Activated CD4-positive, CD25-positive, alpha-beta regulatory T cell treated with anti-CD3 and anti-CD28 coated beads, Interleukin-2, amount 50 U/mL, for 72 hours (primary cell): ENCODE measurements around the gene MUC4.
"Not testable (repeated sequence)": the region's sequence is repeated elsewhere in the genome, so short reads cannot be mapped to it uniquely, and the experiment has no call there.

Source experiments
- DNase-seq: peaks from one replicate; pipeline ENCODE4 v3.0.0; 2021

The MUC4 gene

DNA sequence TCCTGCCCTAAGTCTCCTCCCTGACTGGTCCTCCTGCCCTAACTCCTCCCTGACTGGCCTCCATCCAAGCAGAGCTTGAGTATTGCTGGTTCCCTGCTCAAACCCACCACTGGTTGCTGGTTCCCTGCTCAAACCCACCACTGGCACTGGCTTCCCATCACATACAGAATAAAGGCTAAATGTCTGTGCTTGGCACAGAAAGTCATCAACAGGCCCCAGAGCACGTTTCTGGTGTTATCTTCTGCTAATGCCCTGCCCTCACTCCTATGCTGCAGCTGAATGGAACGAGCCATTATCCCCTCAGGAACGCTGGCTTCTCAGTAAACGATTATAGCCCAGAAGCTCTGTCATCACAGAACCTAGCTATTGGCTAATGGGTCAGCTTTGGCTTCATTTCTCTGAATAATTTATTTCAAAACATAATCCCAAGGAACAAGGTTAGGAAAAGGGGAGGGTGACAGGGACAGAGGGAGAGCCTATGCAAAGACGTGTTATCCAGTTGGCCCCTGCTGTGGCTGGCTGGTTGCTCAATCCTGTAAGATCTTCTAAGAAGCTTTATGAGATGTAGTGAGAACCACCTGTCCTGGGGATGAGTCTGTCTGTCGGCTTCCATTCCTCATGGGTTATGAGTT lies 97.2 kb downstream of the MUC4 start:
- no peak for DNase-seq

DNA sequence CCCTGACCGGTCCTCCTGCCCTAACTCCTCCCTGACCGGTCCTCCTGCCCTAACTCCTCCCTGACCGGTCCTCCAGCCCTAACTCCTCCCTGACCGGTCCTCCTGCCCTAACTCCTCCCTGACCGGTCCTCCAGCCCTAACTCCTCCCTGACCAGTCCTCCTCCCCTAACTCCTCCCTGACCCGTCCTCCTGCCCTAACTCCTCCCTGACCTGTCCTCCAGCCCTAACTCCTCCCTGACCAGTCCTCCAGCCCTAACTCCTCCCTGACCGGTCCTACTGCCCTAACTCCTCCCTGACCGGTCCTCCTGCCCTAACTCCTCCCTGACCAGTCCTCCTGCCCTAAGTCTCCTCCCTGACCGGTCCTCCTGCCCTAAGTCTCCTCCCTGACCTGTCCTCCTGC lies 98.6 kb downstream of the MUC4 start:
- DNase-seq = not testable (repeated sequence)

DNA sequence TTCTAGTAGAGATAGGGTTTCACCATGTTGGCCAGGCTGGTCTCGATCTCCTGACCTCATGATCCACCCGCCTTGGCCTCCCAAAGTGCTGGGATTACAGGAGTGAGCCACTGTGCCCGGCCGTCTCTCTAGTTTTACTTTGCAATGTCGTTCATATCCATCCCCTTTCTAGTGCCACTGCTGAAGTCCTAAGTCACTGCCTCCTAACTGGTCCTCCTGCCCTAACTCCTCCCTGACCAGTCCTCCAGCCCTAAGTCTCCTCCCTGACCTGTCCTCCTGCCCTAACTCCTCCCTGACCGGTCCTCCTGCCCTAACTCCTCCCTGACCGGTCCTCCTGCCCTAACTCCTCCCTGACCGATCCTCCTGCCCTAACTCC lies 99.2 kb downstream of the MUC4 start:
- not testable (repeated sequence) for DNase-seq

DNA sequence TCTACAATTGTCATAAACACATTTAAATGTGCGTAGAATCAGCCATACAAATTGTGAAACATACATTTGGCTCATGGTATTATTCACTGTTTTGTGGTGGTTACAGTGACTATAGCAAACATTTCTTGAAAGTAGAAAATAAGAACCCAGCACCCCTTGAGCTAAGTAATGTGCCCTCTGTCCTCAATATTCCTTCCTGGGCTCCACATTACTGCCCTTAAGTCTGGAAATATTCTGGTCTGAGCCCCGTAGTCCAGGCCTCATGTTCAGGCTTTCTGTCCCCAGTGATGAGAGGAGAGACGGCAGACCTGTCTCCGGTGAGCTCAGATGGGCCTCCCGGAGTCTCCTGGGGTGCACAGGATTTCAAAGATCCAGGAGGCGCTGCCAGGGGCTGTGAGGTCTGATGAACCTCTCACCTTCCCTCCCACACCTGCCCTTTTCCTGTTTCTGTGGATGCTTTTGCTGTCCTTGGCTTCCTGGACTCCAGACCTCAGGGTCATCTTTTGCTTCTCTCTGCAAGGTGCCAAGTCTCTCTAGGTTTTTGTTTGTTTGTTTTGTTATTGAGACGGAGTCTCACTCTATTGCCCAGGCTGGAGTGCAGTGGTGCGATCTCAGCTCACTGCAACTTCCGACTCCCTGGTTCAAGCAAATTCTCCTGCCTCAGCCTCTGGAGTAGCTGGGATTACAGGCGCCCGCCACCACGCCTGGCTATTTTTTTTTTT lies 99.8 kb downstream of the MUC4 start:
- DNase-seq = no peak

DNA sequence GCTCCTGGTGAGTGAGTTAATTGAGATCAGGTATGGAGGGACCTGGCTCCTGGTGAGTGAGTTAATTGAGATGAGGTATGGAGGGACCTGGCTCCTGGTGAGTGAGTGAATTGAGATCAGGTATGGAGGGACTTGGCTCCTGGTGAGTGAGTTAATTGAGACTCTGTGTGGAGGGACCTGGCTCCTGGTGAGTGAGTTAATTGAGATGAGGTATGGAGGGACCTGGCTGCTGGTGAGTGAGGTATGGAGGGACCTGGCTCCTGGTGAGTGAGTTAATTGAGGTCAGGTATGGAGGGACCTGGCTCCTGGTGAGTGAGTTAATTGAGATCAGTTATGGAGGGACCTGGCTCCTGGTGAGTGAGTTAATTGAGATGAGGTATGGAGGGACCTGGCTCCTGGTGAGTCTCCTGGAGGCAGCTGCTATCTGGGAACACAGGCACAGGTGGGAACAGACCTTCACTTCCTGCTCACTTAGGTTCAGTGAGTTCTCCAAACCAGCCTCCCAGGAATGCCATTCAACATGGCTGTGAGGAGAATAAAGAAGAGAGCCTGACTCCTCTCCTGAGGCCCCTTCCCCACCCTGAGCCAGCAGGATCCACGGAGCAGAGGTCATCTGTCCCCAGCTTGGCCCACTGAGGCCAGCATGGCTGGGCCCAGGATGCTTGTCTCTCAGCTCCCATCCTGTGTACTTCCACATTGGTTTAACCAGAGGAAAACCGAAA lies 100.5 kb downstream of the MUC4 start:
- DNase-seq = not testable (repeated sequence)

DNA sequence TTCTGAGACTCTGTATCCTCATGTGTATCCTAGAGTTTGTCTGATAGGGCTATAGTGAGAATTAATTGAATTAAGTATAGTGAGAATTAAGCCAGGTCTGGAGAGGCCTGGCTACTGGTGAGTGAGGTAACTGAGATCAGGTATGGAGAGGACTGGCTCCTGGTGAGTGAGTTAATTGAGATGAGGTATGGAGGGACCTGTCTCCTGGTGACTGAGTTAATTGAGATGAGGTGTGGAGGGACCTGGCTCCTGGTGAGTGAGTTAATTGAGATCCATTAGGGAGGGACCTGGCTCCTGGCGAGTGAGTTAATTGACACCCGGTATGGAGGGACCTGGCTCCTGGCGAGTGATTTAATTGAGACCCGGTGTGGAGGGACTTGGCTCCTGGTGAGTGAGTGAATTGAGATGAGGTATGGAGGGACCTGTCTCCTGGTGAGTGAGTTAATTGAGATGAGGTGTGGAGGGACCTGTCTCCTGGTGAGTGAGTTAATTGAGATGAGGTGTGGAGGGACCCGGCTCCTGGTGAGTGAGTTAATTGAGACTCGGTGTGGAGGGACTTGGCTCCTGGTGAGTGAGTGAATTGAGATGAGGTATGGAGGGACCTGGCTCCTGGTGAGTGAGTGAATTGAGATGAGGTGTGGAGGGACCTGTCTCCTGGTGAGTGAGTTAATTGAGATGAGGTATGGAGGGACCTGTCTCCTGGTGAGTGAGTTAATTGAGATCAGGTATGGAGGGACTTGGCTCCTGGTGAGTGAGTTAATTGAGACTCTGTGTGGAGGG lies 101.4 kb downstream of the MUC4 start:
- not testable (repeated sequence) for DNase-seq

DNA sequence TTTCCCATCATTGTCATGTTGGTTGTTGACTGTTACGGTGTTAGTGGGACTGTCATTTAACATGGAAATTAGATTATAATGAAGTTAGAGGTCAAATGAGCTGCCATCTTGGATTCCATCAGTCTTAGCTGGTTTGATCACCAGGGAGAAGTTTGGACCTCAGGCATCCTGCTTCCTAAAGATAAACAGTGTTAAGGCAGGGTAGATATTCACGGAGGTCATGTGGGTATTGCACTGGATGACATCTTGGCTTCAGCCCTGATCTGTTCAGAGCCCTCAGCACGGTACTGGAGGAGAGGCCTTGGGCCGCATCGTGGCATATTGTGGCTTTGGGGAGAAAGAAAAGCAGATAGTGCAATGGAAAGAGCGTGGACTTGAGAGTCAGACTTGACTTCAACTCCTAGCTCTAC lies 102.0 kb downstream of the MUC4 start:
- no peak for DNase-seq

DNA sequence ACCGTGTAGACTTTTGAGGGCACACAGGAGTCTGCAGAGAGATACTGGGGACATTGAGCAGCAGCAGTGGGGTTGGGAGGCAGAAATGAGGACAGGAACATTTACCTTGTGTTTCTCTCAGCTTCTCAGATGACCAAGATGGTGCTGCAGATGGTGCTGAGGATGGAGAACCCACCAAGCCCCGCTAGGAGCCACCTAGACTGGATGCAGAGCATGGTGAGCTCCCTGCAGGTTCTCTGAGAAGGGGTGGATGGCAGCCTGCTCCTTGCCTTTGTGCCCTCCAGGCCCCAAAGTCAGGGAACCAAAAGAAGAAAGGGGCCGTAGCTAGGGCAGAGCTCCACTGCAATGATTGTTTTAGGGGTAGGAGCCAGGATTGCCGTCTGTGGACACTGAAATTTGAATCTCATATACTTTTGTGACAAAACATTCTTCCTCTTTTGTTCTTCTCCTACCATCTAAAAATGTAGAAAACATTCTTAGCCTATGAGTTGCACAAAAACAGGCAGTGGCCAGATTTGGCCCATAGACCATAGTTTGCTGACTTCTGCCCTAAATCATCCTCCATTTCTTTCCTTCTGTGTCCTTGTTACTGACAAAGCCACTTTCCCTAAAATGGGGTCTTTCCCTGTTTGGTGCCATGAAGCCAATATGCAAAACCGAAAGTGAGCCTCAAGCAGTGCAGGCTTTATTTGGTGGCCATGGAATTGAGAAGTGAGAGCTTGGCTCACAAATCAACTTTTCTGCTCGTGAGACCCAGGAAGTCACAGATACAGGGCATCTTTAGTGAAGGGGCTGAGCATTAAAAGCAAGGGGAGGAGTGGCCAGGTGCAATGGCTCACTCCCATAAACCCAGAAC lies 102.9 kb downstream of the MUC4 start:
- no peak for DNase-seq

DNA sequence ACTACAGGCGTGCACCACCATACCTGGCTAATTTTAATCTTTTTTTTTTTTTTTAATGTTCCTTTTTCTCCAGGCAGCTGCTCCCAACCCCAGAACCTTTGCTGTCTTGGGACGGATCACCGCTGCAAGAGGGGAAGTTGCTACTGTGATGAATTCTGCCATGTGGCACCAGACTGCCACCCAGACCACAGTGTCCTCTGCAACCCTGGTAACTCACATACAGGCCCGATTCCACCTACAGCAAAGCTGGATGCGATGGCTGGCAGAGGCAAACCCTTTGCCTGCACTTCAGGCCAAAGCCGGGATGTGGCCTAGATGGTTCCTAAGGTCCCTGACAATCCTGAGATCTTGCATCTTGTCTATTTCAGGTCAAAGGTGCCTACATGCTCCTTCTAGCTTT lies 103.7 kb downstream of the MUC4 start:
- no peak for DNase-seq

DNA sequence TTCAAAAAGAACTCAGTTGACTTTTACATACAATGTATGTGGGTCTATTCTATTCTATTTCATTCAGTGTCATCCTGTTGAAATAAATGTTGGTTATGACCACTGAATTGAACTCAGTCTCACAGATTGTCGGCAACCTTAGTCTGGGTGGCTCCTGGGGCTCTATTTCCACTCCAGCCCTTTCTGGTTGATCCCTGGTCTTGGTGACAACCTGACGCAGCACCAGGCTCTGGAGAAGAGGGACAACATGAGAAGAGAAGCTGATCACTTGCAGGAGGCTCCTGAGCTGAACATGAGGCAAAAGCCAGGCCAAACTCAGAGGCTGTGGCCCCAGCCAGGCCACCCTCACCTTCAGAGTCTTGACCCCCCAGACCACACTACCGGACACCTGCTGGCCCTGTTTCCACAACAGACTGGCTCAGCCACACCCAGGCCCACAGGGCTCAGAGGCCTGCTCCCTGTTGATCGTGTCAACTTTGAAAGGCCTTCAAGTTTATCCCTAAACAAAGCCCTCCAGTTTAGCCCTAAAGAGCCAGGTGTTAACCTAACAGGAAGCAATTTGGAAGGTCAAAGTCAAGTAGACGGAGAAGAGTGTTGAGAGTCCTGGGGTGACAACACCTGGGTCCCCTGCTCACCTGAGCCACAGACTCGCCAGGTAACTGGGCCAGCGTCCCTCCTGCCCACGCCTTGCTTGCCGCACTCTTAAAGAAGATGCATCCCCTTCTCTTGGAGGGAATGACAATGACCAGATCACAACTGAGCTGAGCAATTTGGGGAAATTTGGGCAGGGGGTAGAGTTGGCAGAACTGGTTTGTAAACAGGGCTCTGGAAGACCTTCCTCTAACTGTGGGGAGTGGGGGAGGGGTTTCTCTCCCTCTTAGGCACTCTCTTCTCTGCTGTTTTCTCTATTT lies 106.4 kb downstream of the MUC4 start:
- DNase-seq = no peak

DNA sequence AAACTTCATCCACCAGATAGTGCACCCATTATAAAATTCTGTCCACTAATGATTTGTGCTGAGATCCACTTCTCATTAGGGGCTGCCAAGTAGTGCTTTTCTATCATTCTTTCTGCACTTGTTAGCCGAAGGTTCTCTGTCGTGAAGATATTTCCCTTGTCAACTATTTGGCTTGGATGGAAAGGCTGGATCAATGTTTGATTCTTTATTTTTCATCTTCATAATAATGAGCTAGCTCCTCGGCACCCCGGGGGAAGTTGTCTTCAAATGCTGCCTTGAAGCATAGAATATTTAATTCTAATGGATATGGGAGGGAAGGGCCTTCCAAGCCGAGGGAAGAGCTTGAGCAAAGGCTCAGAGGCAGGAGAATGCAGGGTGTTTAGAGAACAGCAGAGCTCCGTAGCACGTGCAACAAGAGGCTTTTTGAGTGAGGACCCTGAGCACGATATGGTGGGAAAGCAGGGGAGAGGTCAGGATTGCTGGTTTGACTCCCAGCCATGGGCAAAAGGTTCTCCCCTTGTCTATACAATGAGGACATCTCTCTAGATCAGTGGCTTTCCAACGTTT lies 107.2 kb downstream of the MUC4 start:
- no peak for DNase-seq

DNA sequence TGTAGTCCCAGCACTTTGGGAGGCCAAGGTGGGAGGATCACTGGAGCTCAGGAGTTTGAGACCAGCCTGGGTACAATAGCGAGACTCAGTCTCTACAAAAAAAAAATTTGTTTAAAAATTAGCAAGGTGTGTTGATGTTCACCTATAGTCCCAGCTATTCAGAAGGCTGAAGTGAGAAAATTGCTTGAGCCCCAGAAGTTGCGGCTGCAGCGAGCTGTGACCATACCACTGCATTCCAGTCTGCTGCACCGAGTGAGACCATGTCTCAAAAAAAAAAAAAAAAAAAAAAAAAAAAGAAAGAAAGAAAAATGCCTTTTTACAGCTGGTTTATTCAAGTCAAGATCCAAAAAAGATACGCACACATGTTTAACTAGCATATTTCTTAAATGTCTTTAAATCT lies 108.0 kb downstream of the MUC4 start:
- DNase-seq = no peak

DNA sequence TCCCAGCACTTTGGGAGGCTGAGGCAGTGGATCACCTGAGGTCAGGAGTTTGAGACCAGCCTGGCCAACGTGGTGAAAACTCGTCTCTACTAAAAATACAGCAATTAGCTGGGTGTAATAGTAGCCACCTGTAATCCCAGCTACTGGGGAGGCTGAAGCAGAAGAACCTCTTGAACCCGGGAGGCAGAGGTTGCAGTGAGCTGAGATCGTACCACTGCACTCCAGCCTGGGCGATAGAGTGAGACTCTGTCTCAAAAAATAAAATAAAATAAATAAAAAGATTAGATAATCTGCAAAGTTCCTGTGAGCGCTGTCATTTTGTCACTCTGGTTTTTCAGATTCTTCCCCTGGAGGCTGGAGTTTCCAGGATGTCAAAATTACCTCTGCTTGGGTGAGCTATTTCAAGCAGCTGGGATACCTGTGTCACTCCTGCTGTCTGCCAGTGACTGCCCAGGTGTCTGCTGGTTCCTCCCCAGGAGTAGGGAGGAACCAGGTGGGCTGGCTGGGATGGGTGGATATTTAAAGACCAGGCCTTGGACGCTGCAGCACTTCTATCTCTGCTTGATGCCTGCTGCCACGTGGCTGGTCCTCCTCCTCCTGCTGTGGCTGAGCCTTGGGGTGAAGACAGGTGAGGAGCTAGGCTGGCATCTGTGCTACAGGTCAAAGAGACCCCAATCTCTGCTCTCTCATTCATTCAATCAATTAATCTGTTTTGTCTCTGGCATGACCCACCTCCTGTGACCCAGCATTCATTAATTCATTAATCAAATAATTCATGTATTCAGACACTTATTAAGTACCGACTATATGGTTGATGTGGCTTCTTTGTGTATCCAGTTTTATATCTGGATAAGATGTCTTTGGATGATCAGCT lies 110.5 kb downstream of the MUC4 start:
- DNase-seq = no peak

DNA sequence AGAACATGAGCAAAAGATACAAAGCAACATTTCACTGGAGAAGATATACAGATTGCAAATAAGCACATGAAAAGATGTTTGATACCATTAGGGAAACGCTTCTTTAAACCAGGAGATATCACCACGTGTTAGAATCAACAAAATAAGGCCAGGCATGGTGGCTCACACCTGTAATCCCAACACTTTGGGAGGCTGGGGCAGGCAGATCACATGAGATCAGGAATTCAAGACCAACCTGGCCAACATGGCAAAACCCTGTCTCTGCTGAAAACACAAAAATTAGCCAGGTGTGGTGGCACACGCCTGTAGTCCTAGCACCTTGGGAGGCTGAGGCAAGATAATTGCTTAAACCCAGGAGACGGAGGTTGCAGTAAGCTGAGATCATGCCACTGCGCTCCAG lies 111.4 kb downstream of the MUC4 start:
- DNase-seq = no peak

DNA sequence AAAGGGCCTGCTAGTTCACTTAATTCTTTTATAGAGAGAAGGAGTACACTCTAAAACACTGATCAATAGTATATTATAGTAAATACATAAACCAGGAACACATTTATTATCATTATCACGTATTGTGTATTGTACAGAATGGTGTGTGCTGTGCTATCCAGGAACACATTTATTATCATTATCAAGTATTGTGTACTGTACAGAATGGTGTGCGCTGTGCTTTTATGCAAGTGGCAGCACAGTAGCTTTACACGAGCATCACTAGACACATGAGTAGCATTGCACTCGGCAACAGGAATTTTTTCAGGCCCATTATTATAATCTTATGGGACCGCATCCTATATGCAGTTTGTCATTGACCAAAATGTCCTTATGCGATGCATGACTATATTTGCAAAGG lies 111.9 kb downstream of the MUC4 start:
- DNase-seq = no peak

DNA sequence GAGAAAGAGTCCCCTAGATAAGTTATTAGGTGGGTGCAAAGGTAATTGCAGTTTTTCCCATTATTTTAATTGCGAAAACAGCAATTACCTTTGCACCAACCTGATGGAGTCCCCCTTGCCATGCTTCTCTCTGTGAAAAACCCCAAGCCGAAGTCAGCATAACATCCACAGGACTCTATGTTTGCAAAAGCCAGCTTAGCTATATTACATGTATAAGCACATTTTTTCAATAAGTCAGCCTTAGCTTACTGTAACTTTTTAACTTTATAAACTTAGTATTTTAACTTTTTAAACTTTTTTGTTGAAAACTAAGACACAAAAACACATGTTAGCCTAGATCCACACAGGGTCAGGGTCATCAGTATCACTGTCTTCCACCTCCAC lies 112.3 kb downstream of the MUC4 start:
- DNase-seq = no peak

DNA sequence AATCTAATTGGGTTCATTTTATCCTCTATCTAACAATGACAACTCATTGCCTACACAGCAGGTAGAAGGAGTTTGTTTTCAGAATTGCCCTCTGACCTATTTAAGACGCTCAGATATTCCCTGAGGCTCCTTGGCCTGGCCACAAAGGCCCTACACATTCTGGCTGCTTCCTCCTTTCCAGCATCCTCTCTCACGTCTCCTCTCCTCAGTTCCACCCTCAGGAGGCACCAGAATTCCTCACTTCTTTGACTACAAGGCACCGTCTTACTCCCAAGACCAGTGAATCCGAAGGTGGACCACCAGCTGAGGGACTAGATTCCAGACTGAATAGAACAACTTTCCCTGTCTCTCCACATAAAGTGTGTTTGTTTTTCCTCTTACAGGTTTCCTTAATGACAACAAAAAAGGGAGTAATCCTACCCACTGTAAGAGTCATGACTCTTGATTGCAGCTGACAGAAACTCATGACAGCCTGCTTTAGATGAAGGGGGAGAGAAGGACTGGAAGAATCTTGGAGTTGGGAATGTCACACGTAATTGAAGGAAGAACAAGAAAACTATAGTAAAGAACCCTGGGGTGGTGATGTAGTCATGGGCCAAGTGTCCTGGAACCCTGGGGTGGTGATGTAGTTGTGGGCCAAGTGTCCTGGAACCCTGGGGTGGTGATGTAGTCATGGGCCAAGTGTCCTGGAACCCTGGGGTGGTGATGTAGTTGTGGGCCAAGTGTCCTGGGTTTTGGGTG lies 112.9 kb downstream of the MUC4 start:
- no peak for DNase-seq

DNA sequence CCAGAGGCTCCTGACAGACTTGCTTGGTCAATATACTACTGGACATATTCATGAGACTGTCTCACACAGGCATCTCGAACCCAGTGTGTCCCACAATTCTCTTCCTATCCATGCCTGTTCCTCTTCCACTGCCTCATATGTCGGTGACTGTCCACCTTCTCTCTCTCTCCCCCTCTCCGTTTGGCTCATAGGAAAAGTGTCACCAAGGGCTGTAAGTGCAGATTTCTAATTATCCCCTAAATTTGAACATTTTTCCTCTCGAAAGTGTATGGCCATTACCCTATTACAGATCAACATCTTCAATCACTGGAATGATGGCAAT lies 113.4 kb downstream of the MUC4 start:
- DNase-seq = no peak

DNA sequence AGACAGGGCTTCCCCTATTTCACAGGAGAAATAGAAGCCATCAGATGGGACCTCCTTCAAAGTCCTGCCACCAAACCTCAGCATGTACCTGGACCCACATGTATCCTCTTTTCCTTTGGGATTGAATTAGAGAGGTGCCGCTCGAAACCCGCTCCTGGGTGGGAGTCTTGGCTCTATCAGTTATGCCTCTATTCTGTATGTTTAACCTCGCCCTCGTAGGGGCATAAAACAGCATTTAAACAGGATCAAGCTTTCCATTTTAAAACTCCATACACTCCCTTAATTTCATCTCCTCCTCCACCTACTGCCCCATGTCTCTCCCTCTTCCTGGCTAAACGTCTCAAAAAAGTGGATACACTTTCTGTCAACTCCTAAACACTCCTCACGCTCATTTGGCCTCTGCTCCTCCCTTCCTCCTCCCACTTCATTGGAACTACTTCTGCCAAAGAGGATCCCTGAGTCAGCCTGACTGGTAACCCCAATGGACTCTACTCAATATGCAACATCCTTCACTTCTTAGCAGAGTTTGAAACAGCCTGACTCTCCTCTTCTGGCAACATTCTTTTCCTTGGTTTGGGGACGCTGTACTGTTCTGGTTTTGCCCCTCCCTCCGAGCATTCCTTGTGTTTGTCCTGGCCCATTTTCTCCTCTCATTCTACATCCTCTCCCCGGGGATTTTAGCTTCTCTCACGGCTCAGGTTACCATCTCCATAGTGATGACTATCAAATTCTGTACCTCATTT lies 114.0 kb downstream of the MUC4 start:
- DNase-seq = no peak
